Stimulated activated CD4-positive, alpha-beta T cell treated with anti-CD3 and anti-CD28 coated beads, Interleukin-4, amount 100 ng/mL, for 48 hours (primary cell): ENCODE measurements around the gene GRK7.
"Not testable (repeated sequence)": the region's sequence is repeated elsewhere in the genome, so short reads cannot be mapped to it uniquely, and the experiment has no call there.

ENCODE experiments used
- DNase-seq, 2 donors: peaks; one replicate each; pipeline ENCODE4 v3.0.0-alpha.2; 2020; ENCODE audit warnings: low read depth in 2 of 2

The GRK7 gene

DNA sequence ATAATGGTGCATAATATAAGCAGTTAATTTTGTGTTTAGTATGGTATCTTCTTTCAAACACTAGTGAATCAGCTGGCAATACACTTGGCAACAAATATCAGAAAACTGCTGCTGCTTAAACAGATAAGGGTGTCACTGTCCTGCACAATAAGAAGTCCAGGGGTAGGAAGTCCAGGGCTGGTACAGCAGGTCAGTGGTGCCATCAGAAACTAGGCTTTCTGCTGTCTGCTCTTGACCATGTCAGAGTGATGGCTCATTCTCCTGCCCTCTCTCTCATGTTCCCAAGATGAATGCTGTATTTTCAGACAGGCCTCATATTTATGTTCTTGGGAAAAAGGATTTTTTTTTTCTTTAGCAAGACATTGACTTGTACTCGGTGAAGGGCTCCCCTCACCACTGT lies 9.2 kb upstream of the GRK7 start:
- DNase-seq = no peak

DNA sequence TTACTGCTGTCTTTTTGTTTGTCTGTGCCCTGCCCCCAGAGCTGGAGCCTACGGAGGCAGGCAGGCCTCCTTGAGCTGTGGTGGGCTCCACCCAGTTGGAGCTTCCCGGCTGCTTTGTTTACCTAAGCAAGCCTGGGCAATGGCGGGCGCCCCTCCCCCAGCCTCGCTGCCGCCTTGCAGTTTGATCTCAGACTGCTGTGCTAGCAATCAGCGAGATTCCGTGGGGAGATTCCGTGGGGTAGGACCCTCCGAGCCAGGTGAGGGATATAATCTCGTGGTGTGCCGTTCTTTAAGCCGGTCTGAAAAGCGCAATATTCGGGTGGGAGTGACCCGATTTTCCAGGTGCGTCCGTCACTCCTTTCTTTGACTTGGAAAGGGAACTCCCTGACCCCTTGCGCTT lies 656 bp upstream of the GRK7 start:
- DNase-seq = not testable (repeated sequence)

DNA sequence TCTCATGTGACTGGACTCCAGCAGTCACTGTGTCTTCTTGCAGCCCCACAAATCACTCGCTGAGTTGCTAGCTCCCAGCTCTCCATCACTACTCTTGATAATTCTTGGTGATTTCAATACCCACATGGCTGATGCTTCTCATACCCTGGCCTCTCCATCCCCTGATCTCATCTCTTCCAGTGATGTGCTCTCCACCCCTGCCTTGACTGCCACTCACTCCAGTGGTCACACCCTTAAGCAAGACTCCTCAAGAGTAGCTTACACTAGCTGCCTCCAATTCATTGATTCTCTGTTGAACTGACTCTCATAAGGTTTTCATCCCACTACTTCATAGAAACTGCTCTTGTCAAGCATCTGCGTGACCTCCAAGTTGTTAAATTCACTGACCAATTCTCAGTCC lies 837 bp downstream of the GRK7 start:
- no peak for DNase-seq

DNA sequence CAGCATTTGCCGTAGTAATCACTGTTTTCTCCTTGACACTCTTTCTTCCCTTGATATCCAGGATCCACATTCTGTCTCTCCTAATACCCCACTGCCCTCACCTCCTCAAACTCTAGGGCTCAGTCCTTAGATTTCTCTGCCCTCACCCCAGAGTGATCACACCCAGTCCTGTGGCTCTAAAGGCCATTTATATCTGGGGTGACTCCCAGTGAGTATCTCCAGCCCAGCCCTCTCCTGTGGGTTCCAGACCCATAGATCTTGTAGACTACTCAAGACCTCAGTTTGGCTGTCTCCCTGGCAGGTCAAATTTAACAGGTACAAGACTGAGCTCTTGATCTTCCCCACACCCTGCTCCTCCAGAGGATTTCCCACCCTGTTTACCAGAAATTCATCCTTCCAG lies 1.3 kb downstream of the GRK7 start:
- DNase-seq = no peak

DNA sequence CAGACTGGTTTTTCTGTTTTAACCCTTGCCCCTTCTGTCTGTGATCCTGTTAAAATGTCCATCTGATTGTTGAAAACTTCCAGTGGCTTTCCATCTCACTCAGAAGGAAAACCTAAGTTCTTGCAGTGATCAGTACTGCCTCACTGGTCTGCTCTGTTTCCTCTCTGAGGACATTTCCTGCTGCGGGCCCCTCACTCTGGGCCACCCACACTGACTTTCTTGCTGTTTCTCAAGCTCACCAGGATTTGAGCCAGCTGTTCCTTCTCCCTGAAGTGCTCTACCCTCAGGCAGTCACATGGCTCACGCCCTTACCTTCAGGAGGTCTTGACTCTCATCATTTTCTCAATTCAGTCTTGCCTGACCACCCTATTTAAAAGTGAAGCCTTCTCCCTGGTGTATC lies 1.8 kb downstream of the GRK7 start:
- DNase-seq = no peak

DNA sequence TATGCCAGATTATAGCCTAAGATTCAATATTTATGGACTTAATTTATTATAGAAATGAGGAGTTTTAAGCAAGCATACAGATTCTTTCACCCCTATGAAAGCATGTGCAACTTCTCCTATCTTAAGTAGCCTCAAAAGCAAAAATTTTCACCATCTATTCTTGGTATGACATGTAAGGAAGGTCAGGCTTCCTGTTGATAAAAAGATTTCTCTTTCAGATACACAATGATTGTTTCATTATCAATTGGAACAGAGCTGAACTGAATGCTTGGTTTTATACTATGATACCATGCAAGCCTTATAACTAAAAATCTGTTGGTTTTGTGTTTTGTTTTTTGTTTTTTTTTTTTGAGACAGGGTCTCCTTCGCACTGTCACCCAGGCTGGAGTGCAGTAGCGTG lies 3.9 kb downstream of the GRK7 start:
- DNase-seq = no peak

DNA sequence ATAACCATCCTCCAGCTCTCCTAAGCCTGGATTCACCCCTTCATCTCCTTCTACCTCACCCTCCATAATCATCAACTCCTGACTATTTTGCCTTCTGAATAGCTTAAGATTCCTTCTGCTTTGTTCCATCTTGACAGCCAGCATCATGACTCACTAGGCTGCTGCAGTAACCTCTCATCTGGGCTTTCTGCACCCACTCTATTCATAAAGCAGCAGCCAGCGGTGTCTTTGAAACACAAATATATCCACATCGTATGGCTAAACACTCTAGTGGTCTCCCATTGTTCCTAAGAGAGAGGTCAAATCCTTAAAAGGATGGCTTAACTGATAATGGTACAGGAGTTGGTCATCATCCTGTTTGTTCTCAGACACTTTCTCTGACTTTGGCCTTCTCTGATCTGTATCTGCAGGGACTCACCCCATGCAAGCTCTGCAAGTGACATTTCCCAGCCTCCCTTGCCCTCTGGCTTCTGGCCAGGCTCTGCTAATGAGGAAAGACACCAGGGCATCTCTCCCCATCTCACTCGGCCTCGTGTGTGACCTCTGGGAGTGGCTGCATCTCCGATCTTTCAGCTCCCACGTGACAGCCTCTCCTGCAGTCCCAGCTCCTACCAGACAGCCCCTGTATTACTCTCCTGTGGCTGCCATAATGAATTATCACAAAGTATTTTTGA lies 6.2 kb downstream of the GRK7 start:
- no peak for DNase-seq

DNA sequence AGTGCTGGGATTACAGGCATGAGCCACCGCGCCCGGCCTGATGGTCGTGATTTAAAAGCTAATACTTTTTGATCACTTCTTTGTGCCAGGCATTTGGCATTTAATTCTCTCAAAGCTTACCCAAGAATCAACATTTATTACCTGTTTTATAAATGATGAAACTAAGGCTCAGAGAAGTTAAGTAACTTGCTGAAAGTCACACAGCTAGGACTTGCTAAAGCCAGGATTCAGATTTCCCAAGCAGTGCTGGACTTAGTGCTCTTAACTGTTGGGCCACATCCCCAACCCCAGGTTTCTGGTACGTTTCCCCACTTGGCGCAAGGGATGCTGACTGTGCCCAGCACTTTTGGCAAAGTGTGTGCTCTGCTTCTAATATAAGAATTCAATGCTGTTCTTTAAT lies 10.5 kb downstream of the GRK7 start:
- no peak for DNase-seq

DNA sequence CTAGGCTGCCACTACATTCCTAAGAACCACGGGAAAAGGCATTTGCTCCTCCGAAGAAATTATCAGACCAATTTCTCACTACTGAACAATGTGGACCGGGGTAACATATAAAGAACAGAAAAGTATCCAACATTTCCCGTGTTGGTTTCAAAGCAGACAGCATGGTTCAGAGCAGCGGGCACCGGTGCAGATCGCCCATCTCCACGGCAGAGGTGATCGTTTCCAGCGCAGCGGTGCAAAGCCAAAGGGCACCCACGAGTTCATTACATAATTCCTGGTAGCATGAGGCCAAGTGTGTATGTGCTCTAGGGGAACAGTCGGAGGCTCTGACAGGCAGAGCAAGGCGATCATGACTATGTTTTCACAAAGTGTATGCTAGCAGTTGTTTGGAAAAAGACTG lies 13.2 kb downstream of the GRK7 start:
- no peak for DNase-seq

DNA sequence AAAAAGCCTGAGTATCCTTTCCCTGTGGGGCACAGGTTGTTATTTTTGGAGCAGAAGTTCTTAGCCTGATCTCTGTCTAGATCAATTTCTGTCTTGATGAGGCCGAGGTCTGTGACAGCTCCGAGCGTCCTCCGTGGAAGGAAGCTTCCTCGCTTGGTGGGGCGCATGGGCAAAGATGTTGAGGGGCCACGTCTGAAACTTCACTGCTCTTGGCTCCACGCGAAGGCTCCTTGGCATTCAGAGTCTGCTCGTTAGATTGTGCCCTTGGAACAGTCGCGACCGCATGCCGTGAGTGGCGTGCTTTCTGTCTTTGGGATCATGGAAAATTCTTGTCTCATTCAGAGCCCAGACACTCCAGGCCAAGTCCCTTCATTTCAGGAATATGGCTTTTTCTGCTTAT lies 13.7 kb downstream of the GRK7 start:
- no peak for DNase-seq

DNA sequence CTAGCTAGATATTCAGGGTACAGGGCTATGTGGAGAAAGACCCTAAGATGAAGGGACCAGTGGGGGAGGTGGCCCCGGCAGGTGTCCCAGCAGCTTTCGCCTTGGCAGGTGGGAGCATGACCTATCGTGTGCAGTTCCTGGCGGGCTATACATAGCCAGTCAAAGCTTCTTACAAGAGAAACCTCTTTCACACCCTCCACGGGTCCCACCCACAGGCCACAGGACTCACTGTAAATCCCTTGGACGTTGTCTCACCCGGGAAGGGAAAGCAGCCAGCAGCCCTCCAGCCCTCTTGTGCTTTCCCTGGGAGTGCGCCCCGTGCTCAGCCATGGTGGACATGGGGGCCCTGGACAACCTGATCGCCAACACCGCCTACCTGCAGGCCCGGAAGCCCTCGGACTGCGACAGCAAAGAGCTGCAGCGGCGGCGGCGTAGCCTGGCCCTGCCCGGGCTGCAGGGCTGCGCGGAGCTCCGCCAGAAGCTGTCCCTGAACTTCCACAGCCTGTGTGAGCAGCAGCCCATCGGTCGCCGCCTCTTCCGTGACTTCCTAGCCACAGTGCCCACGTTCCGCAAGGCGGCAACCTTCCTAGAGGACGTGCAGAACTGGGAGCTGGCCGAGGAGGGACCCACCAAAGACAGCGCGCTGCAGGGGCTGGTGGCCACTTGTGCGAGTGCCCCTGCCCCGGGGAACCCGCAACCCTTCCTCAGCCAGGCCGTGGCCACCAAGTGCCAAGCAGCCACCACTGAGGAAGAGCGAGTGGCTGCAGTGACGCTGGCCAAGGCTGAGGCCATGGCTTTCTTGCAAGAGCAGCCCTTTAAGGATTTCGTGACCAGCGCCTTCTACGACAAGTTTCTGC lies 15.0 kb downstream of the GRK7 start:
- DNase-seq = no peak

DNA sequence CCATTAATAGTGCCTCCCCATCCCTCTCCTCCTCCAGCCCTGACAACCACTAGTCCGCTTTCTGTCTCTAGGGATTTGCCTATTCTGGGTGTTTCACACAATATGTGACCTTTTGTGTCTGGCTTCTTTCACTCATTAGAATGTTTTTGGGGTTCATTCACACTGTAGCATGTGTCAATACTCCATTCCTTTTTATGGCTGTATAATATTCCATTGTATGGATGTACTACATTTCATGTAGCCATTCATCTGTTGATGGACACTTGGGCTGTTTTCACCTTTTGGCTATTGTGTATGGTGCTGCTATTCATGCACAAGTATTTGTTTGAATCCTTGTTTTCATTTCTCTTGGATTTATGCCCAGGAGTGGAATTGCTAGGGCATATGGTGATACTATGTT lies 16.5 kb downstream of the GRK7 start:
- DNase-seq = no peak

DNA sequence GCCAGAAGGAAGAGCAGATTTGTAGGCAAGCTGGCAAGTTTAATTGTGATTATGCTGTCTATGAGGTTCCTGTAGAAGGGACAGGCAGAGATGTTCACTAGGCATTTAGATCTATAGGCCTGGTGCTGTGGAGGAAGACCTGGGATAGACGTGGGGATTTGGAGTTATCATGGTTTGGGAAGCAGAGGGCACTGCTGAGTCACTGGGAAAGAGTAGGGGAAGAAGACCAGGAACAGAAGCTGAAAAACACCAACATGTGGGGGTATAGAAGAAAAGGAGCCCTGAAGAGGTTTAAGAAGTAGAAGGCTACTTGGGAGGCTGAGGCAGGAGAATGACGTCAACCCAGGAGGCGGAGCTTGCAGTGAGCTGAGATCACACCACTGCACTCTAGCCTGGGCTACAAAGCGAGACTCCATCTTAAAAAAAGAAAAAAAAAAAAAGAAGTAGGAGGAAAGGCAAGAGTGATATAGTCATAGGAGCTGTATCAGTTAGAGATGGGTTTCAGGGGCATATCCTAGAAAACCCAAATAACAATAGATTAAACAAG lies 19.3 kb downstream of the GRK7 start:
- DNase-seq = no peak

DNA sequence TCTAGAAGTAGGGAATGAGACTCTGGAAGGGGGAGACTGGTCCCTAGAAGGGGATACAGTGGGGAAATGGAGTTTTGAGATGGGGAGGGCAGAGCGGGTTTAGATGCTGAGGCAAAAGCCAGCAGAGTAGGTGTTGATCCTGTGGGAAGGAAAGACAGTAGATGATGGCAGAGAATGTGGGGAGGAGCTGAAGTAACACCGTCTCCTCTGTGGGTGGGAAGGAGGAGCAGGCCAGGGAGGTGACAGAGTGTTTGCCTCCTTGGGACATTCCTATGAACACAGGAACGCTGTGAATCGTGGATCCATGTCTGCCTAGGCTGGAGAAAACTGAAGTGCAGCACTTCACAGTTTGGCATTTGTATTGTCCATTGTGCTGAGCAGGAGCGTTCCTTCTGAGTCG lies 20.4 kb downstream of the GRK7 start:
- DNase-seq = no peak

DNA sequence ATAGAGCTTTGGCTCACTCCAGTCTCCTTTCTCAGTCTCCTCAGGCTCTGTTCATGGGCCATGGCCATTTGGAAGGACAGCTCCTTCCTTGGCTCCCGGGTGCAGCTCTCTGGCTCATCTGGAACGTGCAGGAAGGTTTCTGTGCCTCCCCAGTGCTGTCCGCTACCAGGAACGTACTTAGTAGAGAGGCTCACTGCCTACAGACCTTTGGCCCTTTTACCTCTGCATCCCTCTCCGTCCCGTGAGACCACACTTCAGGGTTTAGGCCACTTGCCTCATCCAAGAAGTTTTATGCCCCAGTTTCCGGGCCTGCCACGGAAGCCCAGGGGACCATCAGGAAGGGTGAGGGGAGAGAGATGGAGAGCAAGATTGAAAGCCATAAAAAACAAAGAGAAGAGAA lies 20.9 kb downstream of the GRK7 start:
- DNase-seq = no peak

DNA sequence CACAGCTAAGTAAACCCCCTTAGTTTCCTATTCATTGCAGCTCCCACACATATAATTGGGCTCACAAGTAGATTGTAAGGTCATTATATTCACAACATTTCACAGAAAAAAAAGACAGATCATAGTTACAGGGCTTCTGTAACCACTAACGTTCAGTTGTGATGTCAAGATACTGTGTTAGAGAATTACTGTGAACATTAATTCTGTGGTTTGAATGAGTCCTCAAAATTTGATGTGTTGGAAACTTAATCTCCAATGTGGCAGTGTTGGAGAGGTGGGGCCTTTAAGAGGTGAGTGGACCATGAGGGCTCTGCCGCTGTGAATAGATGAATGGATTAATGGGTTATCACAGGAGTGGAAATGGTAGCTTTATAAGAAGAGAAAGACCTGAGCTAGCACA lies 21.3 kb downstream of the GRK7 start:
- DNase-seq = no peak

DNA sequence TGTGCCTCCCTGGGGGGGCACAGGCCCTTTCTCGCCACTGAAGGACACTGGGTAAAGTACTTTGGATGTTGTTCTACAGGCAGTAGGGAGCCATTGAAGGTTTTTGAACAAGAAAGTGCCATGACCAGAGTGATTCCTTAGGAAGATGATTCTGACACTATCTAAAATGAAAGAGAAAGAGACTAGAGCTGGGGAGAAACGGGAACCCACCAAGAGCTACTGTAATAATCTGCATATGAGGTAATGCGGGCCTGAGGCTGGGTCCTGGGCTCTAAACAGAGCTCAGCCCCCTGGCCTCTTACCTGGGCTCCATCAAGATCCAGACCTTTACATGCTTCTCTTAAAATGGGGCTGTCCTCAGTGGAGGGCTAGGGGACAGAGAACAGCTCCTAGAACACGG lies 24.9 kb downstream of the GRK7 start:
- DNase-seq = no peak

DNA sequence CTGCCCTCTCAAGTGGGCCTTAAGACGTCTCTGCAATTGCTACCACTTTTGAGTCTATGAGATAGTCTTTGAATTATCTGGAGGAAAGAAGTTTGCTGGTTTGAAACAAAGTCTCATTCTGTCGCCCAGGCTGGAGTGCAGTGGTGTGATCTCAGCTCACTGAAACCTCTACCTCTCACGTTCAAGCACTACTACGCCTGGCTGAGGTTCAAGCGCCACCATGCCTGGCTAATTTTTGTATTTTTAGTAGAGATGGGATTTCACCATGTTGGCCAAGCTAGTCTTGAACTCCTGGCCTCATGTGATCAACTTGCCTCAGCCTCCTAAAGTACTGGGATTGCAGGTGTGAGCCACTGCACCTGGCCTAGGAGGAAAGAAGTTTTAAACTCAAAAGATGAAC lies 25.5 kb downstream of the GRK7 start:
- not testable (repeated sequence) for DNase-seq

DNA sequence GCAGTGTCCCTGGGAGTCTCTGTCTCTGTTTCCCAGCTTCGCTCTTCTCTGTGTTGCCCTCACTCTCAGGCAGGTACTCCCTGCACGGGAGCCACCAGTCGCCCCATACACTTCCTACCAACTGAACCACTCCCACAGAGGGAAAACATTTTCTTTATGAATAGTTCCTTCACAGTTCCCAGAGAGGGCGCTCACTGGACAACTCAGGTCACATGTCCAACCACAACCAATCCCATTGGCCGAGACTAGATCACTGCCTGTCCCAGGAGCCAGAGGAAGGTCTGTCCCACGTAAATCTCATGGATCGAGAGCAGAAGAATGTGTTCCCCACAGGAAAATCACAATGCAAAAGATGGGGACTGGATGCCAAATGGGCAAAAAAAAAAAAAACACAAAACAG lies 26.1 kb downstream of the GRK7 start:
- no peak for DNase-seq

DNA sequence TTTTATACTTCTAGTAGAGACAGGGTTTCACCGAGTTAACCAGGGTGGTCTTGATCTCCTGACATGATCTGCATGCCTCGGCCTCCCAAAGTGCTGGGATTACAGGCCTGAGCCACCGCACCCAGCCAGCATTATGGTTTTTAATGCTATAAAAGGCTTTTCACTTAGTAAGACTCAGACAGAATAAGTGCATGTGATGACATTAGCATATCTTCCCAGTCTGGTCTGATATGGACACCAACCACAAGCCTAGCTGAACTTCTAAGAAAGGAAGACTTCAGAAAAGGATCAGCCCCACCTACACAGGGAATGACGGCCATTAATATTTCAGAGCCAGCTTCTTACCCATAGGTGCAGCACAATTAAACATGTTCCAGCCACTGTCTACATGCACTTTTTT lies 27.0 kb downstream of the GRK7 start:
- DNase-seq = no peak

DNA sequence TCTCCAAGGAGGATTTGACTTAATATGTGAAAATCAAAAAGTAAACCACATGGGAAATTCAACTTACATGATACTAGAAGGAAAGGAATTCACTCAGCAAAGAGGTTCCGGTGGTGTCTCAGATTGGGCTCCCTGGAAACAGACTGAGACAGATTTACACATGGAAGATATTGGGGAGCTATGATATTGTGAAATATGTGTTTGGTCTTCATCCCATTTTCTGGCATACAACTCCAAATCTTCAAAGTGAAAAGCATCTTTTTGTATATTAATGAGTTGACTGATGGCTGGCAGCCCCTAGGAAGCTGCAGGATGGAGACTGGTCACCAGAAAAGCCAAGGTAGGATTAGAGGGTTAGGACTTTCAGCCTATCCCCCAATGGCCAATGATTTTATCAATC lies 29.3 kb downstream of the GRK7 start:
- DNase-seq = no peak

DNA sequence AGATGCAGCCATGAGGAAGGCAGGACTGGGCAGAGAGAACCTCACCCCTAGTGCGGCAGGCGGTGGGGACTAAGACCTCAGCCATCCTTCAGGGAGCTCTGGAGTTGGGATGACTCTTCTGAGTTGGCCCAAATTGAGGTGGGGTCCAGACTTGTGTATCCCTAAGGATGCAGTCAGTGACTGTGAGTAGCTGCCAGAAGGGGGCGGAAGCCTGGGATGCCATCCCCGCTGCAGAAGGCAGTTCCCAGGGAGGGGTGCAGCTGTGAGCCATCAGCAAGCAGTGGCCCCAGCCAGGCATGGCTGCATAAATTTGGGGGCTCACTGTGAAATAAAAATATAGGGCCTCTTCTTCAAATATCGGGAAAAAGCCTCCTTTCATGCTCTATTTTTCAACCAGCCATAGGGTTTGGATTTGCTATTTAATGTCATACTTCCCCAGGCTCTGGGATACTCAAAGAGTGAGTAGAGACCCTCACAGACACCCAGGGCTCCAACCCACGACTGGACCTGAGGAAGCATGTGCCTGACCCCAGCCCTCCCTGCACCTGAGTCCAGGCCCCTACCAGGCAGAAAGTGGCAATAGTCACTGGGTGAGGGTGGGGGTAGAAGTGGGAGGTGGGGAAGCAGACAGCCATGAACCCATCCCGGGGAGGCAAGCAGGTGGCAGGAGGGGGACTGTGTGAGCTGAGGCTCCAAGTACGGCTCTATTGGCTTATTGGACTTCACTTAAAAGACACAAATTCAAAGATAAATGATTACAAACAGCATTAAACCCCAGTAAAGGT lies 30.5 kb downstream of the GRK7 start:
- DNase-seq = no peak

DNA sequence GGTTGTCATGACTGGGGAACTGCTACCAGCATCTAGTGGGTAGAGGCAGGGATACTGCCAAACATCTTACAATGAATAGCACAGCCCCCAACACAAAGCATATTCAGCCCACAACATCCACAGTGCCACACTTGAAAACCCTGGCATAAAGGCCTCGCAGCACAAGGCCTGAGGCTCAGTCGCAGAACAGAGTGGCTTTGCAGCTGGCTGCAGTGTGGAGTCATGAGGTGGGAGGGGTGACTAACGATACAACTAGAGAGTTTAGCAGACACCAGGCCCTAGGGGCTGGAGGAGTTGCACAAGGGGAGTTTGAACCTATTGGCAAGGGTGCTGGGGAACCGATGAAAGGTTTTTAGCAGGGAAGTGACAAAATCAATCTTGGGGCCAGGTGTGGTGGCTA lies 32.1 kb downstream of the GRK7 start:
- DNase-seq = no peak
